H9 (cell line): ENCODE data around the gene CNN3. TPM values are rescaled to one million over a fixed set of nuclear protein-coding genes. Genes with fewer than 3 reads are reported as not detected.

ENCODE experiments used
- DNase-seq: peaks from one replicate; pipeline ENCODE4 v3.0.0-alpha.2; 2017
- H2AFZ ChIP-seq: one replicate; pipeline ENCODE4 v1.6.1; 2013; ENCODE audit warnings: mild to moderate bottlenecking, low read length, control low read depth, moderate library complexity
- H2AK5ac ChIP-seq: 2 replicates; pipeline ENCODE4 v1.6.1; 2013; ENCODE audit warnings: low read length, control low read depth, mixed read lengths; ENCODE audit not compliant: insufficient read length
- H2BK120ac ChIP-seq: one replicate; pipeline ENCODE4 v1.6.1; 2013; ENCODE audit warnings: low read depth, mild to moderate bottlenecking, low read length, control low read depth, inconsistent platforms; ENCODE audit not compliant: poor library complexity, severe bottlenecking
- H2BK12ac ChIP-seq: 2 replicates; pipeline ENCODE4 v1.6.1; 2013; ENCODE audit warnings: low read length, control low read depth, mixed read lengths, low read depth; ENCODE audit not compliant: insufficient read length
- H2BK15ac ChIP-seq: 2 replicates; pipeline ENCODE4 v1.6.1; 2013; ENCODE audit warnings: low read depth, low read length, control low read depth
- H2BK20ac ChIP-seq: one replicate; pipeline ENCODE4 v1.6.1; 2013; ENCODE audit warnings: low read depth, mild to moderate bottlenecking, low read length, control low read depth, inconsistent platforms; ENCODE audit not compliant: poor library complexity, severe bottlenecking
- H2BK5ac ChIP-seq: 2 replicates; pipeline ENCODE4 v1.6.1; 2013; ENCODE audit warnings: low read length, control low read depth, mixed read lengths; ENCODE audit not compliant: insufficient read length
- H3K14ac ChIP-seq: 2 replicates; pipeline ENCODE4 v1.6.1; 2013; ENCODE audit warnings: low read length, control low read depth; ENCODE audit not compliant: insufficient read depth
- H3K18ac ChIP-seq: 2 replicates; pipeline ENCODE4 v1.6.1; 2013; ENCODE audit warnings: low read depth, mild to moderate bottlenecking, mixed read lengths, low read length, control low read depth; ENCODE audit not compliant: insufficient read length
- H3K23ac ChIP-seq: 2 replicates; pipeline ENCODE4 v1.6.1; 2013; ENCODE audit warnings: low read length, control low read depth, mixed read lengths, low read depth; ENCODE audit not compliant: insufficient read length
- H3K23me2 ChIP-seq: 2 replicates; pipeline ENCODE4 v1.6.1; 2013; ENCODE audit warnings: low read depth, mild to moderate bottlenecking, mixed read lengths, low read length, control low read depth; ENCODE audit not compliant: insufficient read length, poor library complexity, severe bottlenecking
- H3K27ac ChIP-seq: 2 replicates; pipeline ENCODE4 v1.5.1; 2013; ENCODE audit warnings: low read length, control low read depth, mixed read lengths, low read depth; ENCODE audit not compliant: insufficient read length
- H3K27me3 ChIP-seq: 2 replicates; pipeline ENCODE4 v1.6.1; 2013; ENCODE audit warnings: low read length, control low read depth, inconsistent platforms; ENCODE audit not compliant: insufficient read depth
- H3K4ac ChIP-seq: 2 replicates; pipeline ENCODE4 v1.6.1; 2013; ENCODE audit warnings: low read depth, mild to moderate bottlenecking, control low read depth, inconsistent platforms, low read length, moderate library complexity
- H3K4me1 ChIP-seq: 2 replicates; pipeline ENCODE4 v1.6.1; 2013; ENCODE audit warnings: low read length, control low read depth, inconsistent platforms; ENCODE audit not compliant: insufficient read depth
- H3K4me2 ChIP-seq: 2 replicates; pipeline ENCODE4 v1.6.1; 2013; ENCODE audit warnings: low read length, control low read depth, mixed read lengths; ENCODE audit not compliant: insufficient read length, insufficient read depth
- H3K56ac ChIP-seq: 2 replicates; pipeline ENCODE4 v1.6.1; 2013; ENCODE audit warnings: low read depth, mild to moderate bottlenecking, mixed read lengths, low read length, control low read depth; ENCODE audit not compliant: insufficient read length
- H3K79me1 ChIP-seq: 2 replicates; pipeline ENCODE4 v1.6.1; 2013; ENCODE audit warnings: low read depth, mild to moderate bottlenecking, moderate library complexity, low read length, control low read depth, inconsistent platforms; ENCODE audit not compliant: insufficient read depth, poor library complexity, severe bottlenecking
- H3K79me2 ChIP-seq: 2 replicates; pipeline ENCODE4 v1.6.1; 2013; ENCODE audit warnings: low read length, control low read depth, inconsistent platforms; ENCODE audit not compliant: insufficient read depth
- H3K9ac ChIP-seq: 2 replicates; pipeline ENCODE4 v1.6.1; 2013; ENCODE audit warnings: low read length, control low read depth, mixed read lengths; ENCODE audit not compliant: insufficient read length; ENCODE audit errors: extremely low read depth
- H3K9me3 ChIP-seq: one replicate; pipeline ENCODE4 v1.6.1; 2013; ENCODE audit warnings: low read depth, low read length, inconsistent platforms; ENCODE audit not compliant: control insufficient read depth
- H3T11ph ChIP-seq: one replicate; pipeline ENCODE4 v1.6.1; 2013; ENCODE audit warnings: mild to moderate bottlenecking, low read length, control low read depth, inconsistent platforms
- H4K20me1 ChIP-seq: one replicate; pipeline ENCODE4 v1.6.1; 2013; ENCODE audit not compliant: control insufficient read depth, insufficient read length, insufficient read depth
- H4K5ac ChIP-seq: 2 replicates; pipeline ENCODE4 v1.6.1; 2013; ENCODE audit warnings: low read depth, mild to moderate bottlenecking, mixed read lengths, low read length, control low read depth; ENCODE audit not compliant: insufficient read length
- H4K8ac ChIP-seq: replicated peaks from 2 replicates; pipeline ENCODE4 v1.6.1; 2013; ENCODE audit warnings: low read length, control low read depth, mixed read lengths, low read depth; ENCODE audit not compliant: insufficient read length
- H4K91ac ChIP-seq: 2 replicates; pipeline ENCODE4 v1.6.1; 2013; ENCODE audit warnings: low read depth, mild to moderate bottlenecking, moderate library complexity, mixed read lengths, low read length, control low read depth; ENCODE audit not compliant: insufficient read length
- H3K27ac Mint-ChIP-seq, 3 experiments: 2 replicates in 2 of 3; 3 replicates in 1 of 3; pipeline ENCODE4 v1.8.0; 2020 to 2021; ENCODE audit warnings: mixed read lengths in 3 of 3, mild to moderate bottlenecking in 1 of 3, moderate library complexity in 1 of 3
- H3K27me3 Mint-ChIP-seq: 2 replicates; pipeline ENCODE4 v1.8.0; 2021; ENCODE audit warnings: low read depth, mild to moderate bottlenecking, moderate library complexity, mixed read lengths
- H3K36me3 Mint-ChIP-seq, 3 experiments: 2 replicates in 2 of 3; 3 replicates in 1 of 3; pipeline ENCODE4 v1.8.0; 2020 to 2021; ENCODE audit warnings: low read depth in 3 of 3, mixed read lengths in 3 of 3; ENCODE audit not compliant: insufficient read depth in 1 of 3
- H3K4me1 Mint-ChIP-seq, 2 experiments: 2 replicates each; pipeline ENCODE4 v1.8.0; 2020; ENCODE audit warnings: mixed read lengths in 2 of 2
- H3K4me3 Mint-ChIP-seq, 2 experiments: 2 replicates in 1 of 2; 3 replicates in 1 of 2; pipeline ENCODE4 v1.8.0; 2020 to 2021; ENCODE audit warnings: mild to moderate bottlenecking in 2 of 2, mixed read lengths in 2 of 2, moderate library complexity in 1 of 2
- H3K9me3 Mint-ChIP-seq, 2 experiments: 2 replicates in 1 of 2; 3 replicates in 1 of 2; pipeline ENCODE4 v1.8.0; 2020; ENCODE audit warnings: mild to moderate bottlenecking in 2 of 2, mixed read lengths in 2 of 2, moderate library complexity in 1 of 2
- CTCF ChIP-seq: fragments of 200-600 bp; sonication (generic); conservative IDR thresholded peaks from 3 replicates; pipeline ENCODE4 v1.8.0; 2021; ENCODE audit warnings: antibody characterized with exemption, mild to moderate bottlenecking
- WGBS: extraction: QIAGEN DNeasy Blood & Tissue Kit; methylation state at CpG from one replicate; pipeline ENCODE4 v1.1.7; 2013; ENCODE audit warnings: missing lambda C conversion rate, low lambda C conversion rate, mixed read lengths; ENCODE audit not compliant: insufficient read length; ENCODE audit errors: extremely low coverage; 5-methylcytosine and 5-hydroxymethylcytosine counted together
- total RNA-seq: library from RNA; stranded (reverse); gene quantifications from 2 replicates; pipeline ENCODE4 v1.2.1, GENCODE V29; 2021

CNN3 gene
- total RNA-seq, 1 experiment from 2014 or later: 279 TPM

- no peak overlapping the region for H2BK12ac ChIP-seq
- no peak overlapping the region for H4K5ac ChIP-seq
- H2AK5ac ChIP-seq: no peak overlapping the region
- no peaks in the 10 kb centered on the region for H3K79me1 ChIP-seq
- no peaks in the 10 kb centered on the region for H3K27me3 Mint-ChIP-seq
- H3K36me3 Mint-ChIP-seq: peaks cover 0 to 4% (median 0%) of the 10 kb centered on the region in 3 experiments; a peak in 1 of 7 replicates
- H3K27ac ChIP-seq: no peak overlapping the region
- H4K20me1 ChIP-seq: no peaks in the 10 kb centered on the region
- no peak overlapping the region for H3K27ac Mint-ChIP-seq
- H4K8ac ChIP-seq: no peak overlapping the region
- H3K14ac ChIP-seq: no peak overlapping the region
- no peak for TF ChIP-seq CTCF
- H2BK20ac ChIP-seq: no peak overlapping the region
- WGBS: no CpG with 5 or more reads among the region's 3 CpGs
- H3K4me1 ChIP-seq: peaks cover 5% of the 10 kb centered on the region; the same call in 1 of the 2 replicates
- no peak overlapping the region for H3K56ac ChIP-seq
- DNase-seq: no peak
- H3K23ac ChIP-seq: no peak overlapping the region
- no peak overlapping the region for H3K18ac ChIP-seq
- no peak overlapping the region for H2BK15ac ChIP-seq
- H3K4me2 ChIP-seq: no peak overlapping the region
- H2BK5ac ChIP-seq: no peak overlapping the region
- H3K4ac ChIP-seq: no peak overlapping the region
- no peaks in the 10 kb centered on the region for H3K79me2 ChIP-seq
- H3K9ac ChIP-seq: no peak overlapping the region
- H4K91ac ChIP-seq: no peak overlapping the region
- no peaks in the 10 kb centered on the region for H3K9me3 Mint-ChIP-seq
- H2BK120ac ChIP-seq: no peak overlapping the region
- no peak overlapping the region for H3T11ph ChIP-seq
- H2AFZ ChIP-seq: no peak overlapping the region
- peaks cover 21 to 31% of the 10 kb centered on the region in 2 experiments for H3K4me1 Mint-ChIP-seq
- H3K27me3 ChIP-seq: no peaks in the 10 kb centered on the region
- no peaks in the 10 kb centered on the region for H3K9me3 ChIP-seq
- H3K4me3 Mint-ChIP-seq: no peak overlapping the region
- H3K23me2 ChIP-seq: no peaks in the 10 kb centered on the region
Measured at GRCh38 chr1:94940738-94941137, 13.8 kb upstream of the CNN3 start.
